Limb (tissue), 2 donors: Measurements from ENCODE around the gene SF1.

Experiments used
- DNase-seq, 2 donors: peaks; one replicate each; pipeline ENCODE4 v3.0.0-alpha.2; 2016; ENCODE audit errors: extremely low spot score in 2 of 2

Gene SF1

DNA sequence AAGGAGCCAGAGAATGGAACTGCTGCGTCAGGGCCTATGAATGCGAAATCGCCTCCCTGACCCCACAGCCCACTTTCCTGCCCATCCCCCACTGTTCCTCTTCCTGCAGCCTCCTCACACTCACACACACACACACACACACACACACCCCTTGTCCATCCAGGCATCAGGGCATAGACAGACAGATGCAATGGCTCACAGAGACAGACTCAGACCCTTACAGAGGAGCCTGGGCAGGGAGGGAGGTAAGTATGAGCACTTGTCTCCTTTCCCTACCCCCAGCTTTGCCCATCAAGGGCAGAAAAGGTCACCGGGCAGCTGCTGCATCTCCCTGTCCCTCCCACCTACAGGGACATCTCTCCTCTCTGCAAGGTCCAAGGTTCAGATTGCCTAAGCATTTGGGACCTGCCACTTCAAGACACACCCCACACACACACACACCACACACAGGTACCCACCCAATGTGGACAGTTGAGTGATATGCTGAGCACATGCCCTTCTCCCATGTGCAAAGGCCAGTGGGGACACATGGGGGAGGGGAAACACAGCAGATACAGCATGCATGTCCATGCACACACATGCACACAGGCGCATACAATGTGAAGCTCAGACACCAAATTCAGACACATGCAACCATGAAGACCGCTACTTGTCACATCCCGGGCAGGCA lies 53.3 kb downstream of the SF1 start:
- DNase-seq, result peak in 1 of 2 donors; percentile 33

DNA sequence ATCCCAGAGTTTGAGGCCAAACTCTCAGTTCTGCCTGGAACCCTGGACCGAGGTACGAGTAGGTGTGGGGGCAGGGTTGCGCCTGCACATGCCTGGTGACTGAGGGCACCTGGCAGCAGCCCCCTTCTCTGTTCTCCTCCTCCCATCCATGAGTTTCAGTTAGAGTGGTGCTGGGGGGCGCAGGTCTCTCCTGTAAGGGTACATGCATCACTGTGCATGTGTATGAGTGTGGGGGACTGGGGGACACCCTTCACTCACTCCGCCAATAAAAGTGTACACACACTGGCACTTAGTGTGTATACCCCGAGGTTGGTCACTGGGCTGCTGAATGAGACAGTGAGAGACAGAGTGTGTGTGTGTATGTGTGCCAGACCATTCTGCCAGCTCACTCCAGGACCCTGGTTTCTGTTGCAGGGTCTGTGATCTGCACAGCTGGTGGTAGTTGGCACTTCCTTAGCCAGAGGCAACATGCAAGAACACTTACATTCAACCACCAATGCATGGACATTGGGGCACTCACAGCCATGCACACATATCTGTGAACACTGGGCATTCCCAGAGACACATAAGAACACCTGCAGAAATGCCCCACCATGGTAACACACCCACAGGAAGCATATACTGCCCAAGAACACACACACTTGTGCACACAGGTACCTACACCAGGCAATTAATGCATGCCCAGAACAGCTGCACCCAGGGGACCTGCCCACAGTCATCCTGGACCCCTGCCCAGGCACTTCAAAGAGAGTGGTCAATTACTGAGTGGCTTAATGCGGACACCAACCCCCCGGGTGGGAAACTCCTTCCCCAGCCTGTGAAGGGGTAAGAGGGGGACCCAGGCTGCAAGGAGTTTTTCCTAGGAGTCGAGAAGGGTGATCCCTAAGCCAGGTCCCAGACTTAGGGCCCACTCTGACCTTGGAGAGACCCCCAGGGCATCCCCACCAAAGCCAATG lies 54.2 kb downstream of the SF1 start:
- peak in 1 of 2 donors; percentile 35 for DNase-seq

DNA sequence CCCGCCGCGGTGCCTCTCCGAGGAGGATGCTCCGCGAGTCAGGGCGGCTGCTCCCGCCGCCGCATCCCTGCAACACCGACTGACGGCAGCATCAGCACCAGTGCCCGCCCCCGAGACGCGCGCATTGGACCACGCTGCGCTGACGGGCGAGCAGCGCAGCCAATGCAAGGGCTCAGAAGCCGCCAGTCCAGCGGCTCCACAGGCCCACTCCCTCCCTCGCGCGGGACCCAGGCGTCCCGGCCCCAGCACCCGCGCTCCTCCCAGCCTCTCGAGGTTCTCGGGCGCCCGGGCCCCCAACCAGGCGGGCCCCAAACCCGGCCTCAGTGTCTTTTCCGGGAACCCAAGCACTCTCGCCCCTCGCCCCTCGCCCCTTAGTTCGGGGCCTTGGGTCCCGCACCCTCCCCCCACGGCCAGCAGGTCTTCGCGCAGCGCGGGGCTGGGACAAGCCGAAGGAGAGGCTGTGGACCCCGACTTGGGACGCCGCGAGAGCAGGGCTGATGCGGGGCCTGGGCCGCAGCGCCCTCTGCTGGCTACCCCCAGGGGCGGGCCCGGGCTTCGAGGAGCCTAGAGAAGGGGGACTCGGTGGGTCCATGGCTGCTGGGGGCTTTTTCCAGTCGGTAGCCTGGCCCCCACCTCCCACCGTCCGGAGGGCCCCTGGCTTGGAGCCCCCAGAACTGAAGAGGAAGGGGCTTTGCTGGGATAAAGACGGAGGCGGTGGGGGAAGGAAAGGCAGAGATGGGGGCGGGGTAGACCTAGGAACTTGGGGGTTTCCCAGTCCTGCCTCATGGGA lies 55.0 kb downstream of the SF1 start, which contains the start of gene NRXN2:
TSS of gene NRXN2 (minus strand) at position 81 of the 790 bp plus-strand sequence. CDS start 9,498 bp downstream, outside the sequence.
- peak; percentile 82 to 92 for DNase-seq

DNA sequence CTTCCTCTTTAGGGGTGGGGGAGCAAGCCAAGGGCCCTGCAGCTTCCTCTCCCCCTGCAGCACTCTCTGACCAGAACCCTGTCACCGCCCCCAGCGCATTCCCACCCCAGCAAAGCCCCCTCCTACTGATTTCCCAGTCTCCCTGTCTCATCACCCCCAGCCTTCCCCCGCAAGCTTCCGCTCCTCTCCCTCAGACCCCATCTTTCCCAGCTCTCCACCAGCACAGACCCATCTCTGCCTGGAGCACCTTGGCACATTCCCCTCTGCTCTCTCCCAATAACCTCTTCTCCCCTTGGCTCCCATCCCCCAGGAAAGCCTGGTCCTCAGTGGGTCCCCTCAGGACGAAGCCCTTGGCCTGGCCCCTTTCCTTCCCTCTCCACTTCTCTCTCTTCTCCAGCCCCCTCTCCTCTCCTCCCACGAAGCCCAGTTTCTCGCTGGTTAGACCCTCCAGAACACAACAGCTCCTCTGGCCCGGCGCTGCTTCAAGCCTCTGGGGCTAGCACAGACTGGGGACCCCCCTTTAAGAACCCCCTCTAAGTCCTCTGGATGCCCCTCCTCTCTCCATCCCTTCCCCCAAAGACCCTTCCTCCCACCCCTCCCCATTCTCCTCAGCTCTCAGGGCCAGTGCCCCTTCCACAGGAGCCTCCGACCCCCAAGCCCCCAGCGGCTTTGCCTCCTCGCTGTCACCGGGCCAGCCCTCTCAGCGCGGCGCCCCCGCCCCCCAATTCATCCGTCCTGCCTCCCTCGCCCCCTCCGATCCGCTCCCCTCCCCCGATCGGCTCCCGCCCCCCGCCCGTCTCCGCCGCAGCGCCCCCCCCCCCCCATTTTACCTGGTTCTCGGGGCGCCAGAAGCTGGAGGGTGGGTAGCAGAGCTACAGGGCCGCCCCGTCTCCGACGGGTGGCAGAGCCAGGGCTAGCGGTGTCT lies 55.9 kb downstream of the SF1 start:
- peak in 1 of 2 donors; percentile 32 for DNase-seq

DNA sequence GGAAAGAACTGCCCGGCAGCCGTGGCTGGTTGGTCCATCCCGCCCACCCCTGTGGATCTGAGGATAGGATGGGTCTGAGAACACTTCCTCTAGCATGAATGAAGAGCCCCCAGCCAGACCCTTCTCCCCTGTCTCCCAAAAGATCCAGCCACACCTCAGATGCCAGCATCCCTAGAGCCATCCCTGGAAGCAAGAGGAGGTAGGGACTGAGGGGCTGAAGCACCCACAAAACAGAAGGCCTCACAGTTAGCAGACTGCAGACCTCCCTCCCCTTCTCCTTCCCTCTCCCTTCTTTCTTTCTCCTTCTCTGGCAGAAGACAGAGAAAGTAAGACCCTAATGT lies 57.0 kb downstream of the SF1 start:
- DNase-seq, result no peak

DNA sequence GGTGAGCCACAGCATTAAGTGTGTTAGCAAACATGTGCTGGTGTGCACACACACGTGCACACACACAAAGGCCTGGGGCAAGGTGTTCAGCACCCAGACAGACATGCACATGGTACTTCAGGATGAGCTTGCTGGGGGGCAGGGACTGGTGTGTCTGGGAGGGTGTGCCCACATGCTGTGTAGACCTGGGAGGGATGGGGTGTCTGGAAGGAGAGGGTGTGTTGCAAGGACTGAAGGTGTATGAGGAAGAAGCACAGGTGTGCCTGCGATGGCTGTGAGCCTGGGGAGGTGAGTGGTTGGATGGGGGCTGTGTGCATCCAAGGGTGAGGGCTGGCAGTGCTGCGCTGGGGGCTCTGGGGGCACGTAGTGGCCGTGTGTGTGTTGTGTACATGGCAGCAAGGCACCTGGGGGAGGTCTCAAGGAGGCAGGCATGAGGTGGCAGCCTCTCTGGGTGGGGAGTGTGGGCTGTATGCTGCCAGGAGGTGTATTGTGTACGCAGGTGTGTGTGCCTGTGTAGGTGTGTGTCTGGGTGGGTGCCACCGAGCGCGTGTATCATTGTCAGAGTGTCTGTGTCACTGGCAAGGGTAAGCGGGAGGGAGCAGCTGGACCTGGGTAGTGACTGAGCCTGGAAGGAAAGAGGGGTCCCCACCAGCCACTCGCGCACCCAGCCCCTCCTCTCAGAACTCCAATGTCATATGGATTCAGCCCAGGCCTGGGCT lies 57.5 kb downstream of the SF1 start:
- peak in 1 of 2 donors; percentile 19 for DNase-seq

DNA sequence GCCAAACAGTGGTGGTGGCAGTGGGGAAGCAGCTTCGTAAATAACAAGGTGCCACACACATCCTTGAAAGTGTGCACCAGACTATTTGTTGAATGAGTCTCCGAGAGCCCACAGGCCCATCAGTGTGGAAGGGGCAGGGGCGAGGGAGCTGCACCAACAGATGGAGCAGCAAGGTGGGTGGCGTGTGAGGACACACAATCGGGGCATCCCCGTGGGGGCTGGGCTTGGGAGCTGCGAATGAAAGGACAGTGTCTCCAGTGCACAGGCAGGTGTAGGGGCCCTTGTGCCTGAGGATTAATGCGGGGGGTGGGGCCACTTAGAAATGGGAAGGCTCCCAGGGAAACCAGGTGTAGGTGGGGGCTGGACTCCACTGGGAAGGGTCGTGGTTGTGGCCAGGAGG lies 58.2 kb downstream of the SF1 start:
- peak in 1 of 2 donors; percentile 25 for DNase-seq

DNA sequence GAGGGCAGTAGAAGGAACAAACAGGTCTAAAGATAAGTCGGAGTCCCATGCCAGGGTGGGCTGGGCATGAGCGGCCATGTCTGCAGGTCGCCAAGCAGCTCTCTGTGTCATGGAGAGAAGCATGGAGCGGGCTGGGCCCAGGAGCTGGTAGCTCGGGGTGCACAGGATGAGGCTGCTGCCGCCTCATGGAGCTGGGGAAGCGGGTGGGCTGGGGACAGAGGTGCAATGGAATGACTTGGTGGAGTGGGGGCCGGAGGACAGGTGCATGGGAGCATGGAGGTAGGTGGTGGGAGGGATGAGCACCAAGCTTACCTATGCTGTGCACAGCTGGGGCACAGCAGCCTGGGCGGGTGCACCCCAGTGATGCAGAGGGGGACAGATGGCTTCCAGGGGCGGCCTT lies 58.9 kb downstream of the SF1 start:
- DNase-seq, result peak in 1 of 2 donors; percentile 19

DNA sequence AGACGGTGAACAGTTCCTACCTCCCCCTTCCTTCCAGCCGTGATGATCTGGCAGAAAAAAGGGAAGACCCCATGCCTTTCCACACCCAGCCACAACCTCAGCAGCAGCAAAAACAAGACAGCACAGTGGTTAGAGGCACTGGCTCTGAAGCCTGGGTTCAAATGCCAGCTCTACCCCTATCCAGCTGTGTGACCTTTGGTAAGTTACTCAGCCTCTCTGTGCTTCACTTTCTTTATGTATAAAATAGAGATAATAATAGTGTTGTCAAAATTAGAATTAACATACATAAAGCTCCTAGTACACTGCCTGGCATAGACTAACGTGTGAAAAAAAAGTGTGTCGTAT lies 59.6 kb downstream of the SF1 start:
- no peak for DNase-seq

DNA sequence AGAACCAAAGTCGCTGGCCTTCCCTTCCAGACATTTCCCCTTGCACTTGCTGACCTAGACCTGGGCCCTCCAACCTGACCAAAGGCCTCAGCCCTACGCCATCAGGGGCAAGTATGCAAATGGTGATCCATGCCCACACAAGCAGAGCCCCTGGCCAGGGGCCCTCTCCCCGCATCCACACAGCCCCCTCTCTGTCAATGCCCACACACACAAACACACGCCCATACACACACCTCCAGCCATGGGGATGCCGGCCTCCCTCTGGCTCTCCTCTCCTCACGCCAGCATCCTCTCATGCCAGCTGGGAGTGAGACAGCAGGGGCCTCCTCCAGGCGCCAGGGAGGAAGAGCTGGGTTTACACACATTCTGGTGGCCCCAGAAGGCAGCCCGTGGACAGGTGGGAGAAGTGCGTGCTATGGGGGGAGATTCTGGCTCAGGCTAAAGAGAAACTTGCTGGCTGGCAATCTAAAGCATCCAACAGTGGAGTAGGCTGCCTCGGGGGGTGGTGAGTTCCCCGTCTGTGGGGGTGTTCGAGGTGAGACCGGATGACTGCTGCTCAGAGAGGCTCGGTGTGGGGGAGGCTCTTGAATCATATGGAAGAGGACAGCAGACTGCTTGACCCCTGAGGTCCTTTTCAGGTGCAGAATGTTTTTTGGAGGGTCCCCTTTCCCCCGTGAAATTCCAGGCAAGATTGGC lies 60.1 kb downstream of the SF1 start:
- DNase-seq, result no peak

DNA sequence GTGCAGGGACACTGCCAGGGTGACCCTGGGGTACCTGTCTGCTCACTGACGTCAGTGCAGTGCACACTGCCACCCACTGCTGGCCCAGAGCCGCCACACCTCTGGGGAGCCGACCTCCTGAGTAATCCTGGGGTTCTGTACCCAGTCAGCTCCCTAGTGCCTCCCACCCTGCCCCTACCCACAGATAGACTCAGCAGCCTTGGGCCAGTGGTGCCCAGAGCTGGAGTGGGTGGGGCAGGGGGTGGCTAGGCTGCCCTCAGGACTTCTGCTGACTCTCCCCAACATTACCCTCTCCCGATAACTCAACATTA lies 61.1 kb downstream of the SF1 start:
- no peak for DNase-seq

DNA sequence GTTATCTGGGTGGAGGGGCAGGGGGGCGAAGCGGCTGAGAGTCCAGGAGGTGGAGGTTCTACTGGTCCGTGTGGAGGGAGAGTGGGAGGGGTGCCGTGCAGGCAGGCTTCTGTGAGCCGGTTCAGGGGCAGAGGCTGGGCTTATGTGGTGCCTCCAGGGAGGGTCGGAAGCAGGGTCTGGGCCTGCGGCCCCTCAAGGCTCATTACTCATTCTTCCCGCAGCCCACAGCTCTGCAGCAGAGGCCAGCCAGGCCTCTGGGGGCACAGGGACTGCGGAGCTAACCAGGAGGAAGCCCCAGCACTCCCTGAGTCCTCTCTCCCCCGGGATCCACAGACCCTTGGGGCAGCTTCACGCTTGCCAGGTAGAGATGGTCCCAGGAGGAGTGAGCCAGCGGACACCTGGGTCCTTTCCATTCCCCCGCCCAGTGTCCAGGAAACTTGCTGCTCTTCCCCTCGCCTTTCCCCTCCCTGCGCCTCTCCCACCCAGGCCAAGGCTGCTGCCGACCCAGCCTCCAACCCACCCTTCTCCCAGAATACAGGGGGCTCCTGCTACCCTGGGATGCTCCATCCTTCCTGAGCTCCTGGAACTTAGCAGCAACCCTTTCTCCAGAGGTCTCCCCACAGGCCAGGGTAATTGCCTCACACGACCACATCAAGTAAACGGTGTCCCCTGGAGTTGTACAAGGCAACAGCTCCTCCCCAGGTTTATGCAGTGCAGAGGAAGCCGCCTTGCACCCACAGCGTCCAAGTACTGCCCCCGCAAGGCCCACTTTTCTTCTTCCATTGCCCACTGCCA lies 61.7 kb downstream of the SF1 start:
- peak in 1 of 2 donors; percentile 34 for DNase-seq

DNA sequence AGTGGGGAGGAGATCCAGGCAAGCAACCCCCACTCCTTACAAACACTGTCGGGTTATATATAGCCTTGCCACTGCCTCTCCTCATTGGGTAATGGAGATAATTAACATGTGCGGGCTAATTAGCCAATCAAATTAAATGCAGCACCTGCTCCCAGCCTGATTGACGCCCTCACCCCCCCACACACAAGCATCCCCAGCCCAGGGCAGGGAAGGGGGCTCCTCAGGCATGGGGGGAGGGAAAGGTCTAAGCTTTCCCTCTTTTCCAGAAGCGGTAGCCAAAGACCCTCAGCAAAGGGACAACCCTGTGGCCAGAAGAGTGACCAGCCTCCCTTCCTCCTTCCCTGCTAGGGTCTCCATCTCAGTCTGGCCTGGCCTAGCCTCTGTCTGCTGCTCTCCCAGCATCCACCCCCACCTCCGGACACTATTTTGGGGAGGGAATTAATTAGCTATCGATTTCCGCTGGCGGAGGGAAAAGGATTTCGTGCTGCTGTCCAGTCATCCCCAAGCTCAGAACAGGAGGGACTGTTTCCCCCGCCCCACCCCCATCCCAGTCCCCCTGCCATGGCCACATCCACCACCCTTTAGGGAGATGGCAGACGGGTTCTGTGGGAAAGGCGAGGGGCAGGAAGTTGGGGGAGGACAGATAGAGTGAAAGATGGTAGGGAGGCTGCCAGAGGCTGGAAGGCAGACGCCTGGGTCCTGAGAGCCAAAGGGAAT lies 62.4 kb downstream of the SF1 start:
- peak in 1 of 2 donors; percentile 39 for DNase-seq

DNA sequence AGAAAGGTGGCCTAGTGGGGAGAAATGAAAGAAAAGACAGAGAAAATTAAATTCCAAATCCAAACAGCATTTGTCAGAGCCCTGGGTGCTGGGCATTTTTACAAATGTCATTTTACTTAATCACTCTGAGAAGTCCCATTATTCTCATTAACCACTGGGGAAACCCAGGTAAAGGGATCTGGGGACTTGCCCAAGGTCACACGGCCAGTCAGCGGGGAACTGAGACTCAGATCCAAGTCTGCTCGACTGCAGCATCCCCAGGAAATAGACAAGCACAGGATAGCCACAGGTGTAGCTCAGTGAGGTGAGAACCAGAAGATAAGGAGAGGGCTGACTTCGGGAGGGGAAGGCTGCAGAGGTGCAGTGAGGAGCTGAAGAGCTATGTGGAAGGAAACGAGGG lies 63.2 kb downstream of the SF1 start:
- no peak for DNase-seq

DNA sequence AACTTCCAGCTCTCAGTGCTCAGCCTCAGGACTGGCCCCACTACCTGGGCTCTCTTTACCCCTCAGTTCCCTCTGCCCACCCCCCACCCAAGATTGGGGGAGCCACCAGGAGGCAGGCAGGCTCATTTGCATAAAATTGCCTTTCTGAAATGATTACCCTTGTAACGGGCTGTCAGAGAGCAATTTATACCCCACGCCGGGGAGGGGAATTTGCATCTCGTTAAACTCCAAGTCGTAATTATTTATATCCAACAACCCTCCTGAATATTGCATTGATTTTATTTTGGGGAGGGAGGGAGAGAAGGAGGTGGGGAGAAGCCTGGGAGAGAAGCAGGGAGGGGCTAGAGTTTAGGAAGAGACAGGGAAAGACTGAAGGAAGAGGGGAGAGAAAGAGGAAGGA lies 63.7 kb downstream of the SF1 start:
- DNase-seq, result peak in 1 of 2 donors; percentile 30
